ENCODE results near the gene UFC1. TPM values are rescaled to one million over a fixed set of nuclear protein-coding genes. Genes with fewer than 3 reads are reported as not detected.
A peak's percentile ranks its signal among the peaks of the same experiment; 100 is the strongest.

The UFC1 gene
- total RNA-seq, 4 donors from 2014 or later, result 30.1 to 96.4 (median 51.5) TPM

DNA sequence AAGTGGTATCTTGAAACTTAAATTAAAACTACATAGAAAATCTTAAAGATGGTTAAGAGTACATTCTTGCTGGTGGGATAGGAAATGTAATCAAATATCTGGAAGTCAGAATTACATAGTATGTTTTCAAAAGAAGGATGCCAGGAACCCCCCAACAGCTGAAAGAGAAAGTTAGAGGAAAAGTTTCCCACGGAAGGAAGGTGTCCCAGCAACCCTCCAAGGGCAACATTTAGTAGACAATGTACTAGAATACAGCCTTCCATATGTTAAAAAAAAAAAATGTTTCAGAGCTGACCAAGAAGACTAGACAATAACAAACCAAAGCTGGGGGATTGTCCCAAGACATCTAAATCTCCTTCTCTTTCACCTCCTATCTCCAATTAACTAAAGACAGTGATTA lies 23.5 kb upstream of the UFC1 start:
- no peak for DNase-seq
- in situ Hi-C loops (cut with MboI; ENCODE audit: low pct_ligation_motif_present in 1 of 4, low pct_unique_long_range_greater_than_20kb in 1 of 4, low sequenced_read_pairs in 3 of 4), result no loop called here
- no peaks in the 10 kb centered on the region for H3K9me3 ChIP-seq
- WGBS, 2 donors (ENCODE audit: low coverage in 1 of 2), result 47 to 50% methylated on average over 1 of the region's 1 CpG
- intact Hi-C loops (cut with DNase I; ENCODE audit: low total_unique reads), result no loop called here
- TF ChIP-seq POLR2A (IDR thresholded peaks at IDR 0.05) (no peak), EP300 (IDR thresholded peaks at IDR 0.05; ENCODE audit: low read depth) (no peak), POLR2AphosphoS5 (IDR thresholded peaks at IDR 0.05) (no peak)
- TF ChIP-seq, protein P1, sequence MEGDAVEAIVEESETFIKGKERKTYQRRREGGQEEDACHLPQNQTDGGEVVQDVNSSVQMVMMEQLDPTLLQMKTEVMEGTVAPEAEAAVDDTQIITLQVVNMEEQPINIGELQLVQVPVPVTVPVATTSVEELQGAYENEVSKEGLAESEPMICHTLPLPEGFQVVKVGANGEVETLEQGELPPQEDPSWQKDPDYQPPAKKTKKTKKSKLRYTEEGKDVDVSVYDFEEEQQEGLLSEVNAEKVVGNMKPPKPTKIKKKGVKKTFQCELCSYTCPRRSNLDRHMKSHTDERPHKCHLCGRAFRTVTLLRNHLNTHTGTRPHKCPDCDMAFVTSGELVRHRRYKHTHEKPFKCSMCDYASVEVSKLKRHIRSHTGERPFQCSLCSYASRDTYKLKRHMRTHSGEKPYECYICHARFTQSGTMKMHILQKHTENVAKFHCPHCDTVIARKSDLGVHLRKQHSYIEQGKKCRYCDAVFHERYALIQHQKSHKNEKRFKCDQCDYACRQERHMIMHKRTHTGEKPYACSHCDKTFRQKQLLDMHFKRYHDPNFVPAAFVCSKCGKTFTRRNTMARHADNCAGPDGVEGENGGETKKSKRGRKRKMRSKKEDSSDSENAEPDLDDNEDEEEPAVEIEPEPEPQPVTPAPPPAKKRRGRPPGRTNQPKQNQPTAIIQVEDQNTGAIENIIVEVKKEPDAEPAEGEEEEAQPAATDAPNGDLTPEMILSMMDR (IDR thresholded peaks at IDR 0.05), result no peak
- peaks cover 0 to 22% (median 3%) of the 10 kb centered on the region in 4 donors for H3K36me3 ChIP-seq
- no peaks in the 10 kb centered on the region for H3K27me3 ChIP-seq
- peak overlapping the region in 1 of 4 donors; percentile 95 for H3K27ac ChIP-seq
- peaks cover 19 to 55% (median 28%) of the 10 kb centered on the region in 4 donors for H3K4me1 ChIP-seq
- H3K4me3 ChIP-seq, result no peak overlapping the region

DNA sequence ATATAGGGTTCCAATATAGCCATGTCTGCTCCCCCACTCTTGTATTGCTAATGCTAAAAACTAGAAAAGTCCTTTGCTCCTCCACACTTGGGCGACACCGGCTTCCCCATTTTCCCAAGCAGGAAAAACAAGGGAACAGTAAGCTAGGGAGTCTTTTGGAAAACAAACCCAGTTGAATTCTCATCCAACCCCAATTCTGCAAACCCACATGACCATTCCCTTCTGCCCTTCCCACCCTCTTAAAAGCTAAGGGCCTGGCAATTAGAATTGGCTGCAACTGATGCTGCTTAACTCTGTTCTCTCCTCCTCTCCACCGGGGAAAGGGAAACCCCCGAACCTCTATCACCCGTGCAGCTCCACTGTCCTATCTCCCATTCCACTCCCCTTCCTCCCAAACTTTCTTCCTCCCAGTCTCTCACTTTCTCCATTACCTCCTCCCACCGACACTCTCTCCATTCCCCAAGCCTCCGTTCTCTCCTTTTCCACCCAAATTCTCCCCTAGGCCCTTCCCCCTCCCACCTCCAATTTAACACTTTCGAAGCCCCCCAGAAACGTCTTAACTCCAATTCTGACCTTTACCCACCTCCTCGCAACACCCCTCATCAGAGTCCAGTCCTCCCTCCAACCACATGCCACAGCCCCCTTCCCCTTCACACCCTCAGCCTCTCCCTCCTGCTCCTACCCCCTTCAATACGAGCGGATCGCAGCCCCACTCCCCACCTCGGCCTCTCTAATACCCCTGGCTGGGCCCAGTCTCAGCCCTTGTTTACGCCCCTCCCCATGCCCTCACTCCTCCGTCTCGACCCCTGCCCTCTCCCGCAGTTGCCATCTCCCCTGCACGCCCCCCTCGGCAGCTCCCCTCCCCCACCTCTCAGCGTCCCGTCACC lies 22.0 kb upstream of the UFC1 start:
- Histone ChIP-seq H3K4me3 (peak overlapping the region; percentile 60 to 79 (median 74)), H3K4me1 (peaks cover 19 to 55% (median 28%) of the 10 kb centered on the region in 4 donors), H3K27me3 (no peaks in the 10 kb centered on the region), H3K27ac (peak overlapping the region; percentile 91 to 95 (median 94)), H3K9me3 (no peaks in the 10 kb centered on the region), H3K36me3 (peaks cover 0 to 22% (median 3%) of the 10 kb centered on the region in 4 donors)
- no peak for DNase-seq
- 1 to 7% methylated on average over 14 to 21 of the region's 22 CpGs for WGBS, 2 donors (ENCODE audit: low coverage in 1 of 2)
- in situ Hi-C loops (cut with MboI; ENCODE audit: low pct_ligation_motif_present in 1 of 4, low pct_unique_long_range_greater_than_20kb in 1 of 4, low sequenced_read_pairs in 3 of 4) (no loop called here), intact Hi-C loops (cut with DNase I; ENCODE audit: low total_unique reads) (no loop called here)
- no peak for TF ChIP-seq POLR2A (IDR thresholded peaks at IDR 0.05)
- TF ChIP-seq EP300 (IDR thresholded peaks at IDR 0.05; ENCODE audit: low read depth), result no peak
- TF ChIP-seq POLR2AphosphoS5 (IDR thresholded peaks at IDR 0.05), result no peak
- TF ChIP-seq, protein P1 (IDR thresholded peaks at IDR 0.05), result no peak

DNA sequence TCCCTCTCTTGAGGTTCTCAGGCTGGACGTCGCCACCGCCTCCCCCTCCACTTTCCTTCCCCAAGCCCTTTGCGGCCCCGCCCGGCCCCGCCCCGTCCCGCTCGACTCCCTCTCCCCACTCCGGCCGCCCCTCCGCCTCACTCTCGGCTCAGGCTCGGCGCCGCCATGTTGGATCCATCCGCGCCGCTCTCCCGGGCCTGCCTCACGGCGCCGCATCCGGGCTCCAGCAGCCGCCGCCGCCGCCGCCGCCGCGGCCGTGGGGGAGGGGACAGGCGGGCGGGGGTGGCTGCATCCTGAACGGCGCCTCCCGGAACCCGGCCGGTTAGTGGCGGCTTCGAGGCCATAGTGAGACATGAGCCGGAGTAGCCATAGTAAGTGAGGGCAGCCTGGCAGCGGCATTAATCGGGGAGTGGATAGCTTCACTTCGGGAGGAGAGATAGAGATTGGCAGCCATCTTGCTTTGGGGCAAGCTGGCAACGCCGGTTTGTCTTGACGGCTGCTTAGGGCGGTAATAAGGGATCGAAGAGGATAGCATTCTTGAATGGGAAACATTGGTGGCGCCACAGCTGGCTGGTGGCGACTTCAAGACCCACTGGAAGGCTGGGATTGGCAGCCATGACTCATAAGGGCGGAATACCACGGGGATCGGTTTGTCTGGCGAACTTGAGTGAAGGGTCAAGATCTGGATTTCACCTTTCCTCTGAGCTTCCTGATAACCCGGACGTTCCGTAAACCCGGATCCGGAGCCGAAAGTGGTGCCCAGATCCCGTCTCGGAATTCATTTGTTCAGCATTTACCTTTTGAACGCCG lies 21.2 kb upstream of the UFC1 start, which contains the start of gene DEDD:
Gene DEDD (minus strand): TSS at position 258 of the 810 bp plus-strand sequence. CDS start 8,205 bp downstream, outside the sequence.
- H3K4me1 ChIP-seq, result peaks cover 19 to 48% (median 28%) of the 10 kb centered on the region in 4 donors
- intact Hi-C loops (cut with DNase I; ENCODE audit: low total_unique reads), result no loop called here

More for the DNA sequence above, 21.2 kb upstream of the UFC1 start, which contains the start of gene DEDD:
- in situ Hi-C loops (cut with MboI; ENCODE audit: low pct_ligation_motif_present in 1 of 4, low pct_unique_long_range_greater_than_20kb in 1 of 4, low sequenced_read_pairs in 3 of 4), result no loop called here
- TF ChIP-seq POLR2A (IDR thresholded peaks at IDR 0.05) (peak; percentile 57), POLR2AphosphoS5 (IDR thresholded peaks at IDR 0.05) (peak; percentile 29 to 57 (median 54)), EP300 (IDR thresholded peaks at IDR 0.05; ENCODE audit: low read depth) (peak; percentile 48)
- TF ChIP-seq, protein P1 (IDR thresholded peaks at IDR 0.05), result peak in 1 of 5 experiments; percentile 10
- peak within 1 kb of the TSS; percentile 60 to 79 (median 74) for H3K4me3 ChIP-seq
- H3K27me3 ChIP-seq, result no peaks in the 10 kb centered on the region
- H3K9me3 ChIP-seq, result no peaks in the 10 kb centered on the region
- H3K27ac ChIP-seq, result peak within 1 kb of the TSS; percentile 91 to 95 (median 94)
- DNase-seq, result peak; percentile 94
- H3K36me3 ChIP-seq, result peaks cover 0 to 15% (median 3%) of the 10 kb centered on the region in 4 donors
- 0 to 1% methylated on average over 11 to 39 of the region's 68 CpGs for WGBS, 2 donors (ENCODE audit: low coverage in 1 of 2)
